D721Med (cell line): ENCODE results near the gene FAF1.

Source experiments
- DNase-seq: peaks from one replicate; pipeline ENCODE4 v3.0.0; 2011; ENCODE audit warnings: low spot score; ENCODE audit not compliant: insufficient read length
- FAIRE-seq: peaks from 2 replicates; lab custom pipeline; 2011; peaks lifted over from hg19 to GRCh38; lab: Jason Lieb, UNC
- TF ChIP-seq, protein P1 (sequence below): IDR thresholded peaks from 2 replicates; pipeline ENCODE4 v1.5.1; 2012; ENCODE audit warnings: mild to moderate bottlenecking, control low read depth; ENCODE audit not compliant: insufficient read depth; ENCODE audit errors: missing control alignments

The FAF1 gene

DNA sequence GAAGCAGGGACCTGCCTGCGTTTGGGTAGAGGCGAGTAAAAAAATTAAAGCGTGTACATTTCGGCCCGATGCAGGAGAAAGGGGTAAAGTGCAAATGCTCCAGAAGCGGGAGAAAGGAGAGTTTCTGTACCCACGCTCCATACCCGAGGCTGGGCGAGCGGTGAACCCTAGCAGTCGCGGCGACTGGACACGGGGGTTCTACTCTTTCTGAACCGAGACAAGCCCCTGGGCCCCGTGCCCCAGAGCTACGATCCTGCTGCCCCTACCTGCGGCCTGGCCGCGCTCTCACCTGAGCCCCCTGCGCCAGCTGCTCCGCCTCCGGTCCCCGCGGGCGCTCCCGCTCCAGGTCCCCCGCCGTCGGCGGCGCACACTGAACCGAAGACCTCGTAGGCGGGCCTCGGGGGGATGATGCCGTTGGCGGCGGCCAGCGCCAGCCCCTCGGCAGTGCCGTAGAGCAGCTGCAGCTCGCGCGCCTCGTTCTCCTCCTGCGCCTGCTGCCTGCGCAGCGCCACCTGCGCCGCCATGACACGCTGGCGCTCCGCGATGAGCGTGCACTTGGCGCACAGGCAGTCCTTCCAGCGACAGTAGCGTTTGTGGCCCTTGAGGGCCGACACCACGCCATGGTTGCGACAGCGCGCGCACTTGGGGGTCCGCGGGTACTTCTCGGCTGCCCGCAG, 539.2 kb downstream of the FAF1 start:
- FAIRE-seq (no peak), DNase-seq (no peak)
- TF ChIP-seq, protein P1, sequence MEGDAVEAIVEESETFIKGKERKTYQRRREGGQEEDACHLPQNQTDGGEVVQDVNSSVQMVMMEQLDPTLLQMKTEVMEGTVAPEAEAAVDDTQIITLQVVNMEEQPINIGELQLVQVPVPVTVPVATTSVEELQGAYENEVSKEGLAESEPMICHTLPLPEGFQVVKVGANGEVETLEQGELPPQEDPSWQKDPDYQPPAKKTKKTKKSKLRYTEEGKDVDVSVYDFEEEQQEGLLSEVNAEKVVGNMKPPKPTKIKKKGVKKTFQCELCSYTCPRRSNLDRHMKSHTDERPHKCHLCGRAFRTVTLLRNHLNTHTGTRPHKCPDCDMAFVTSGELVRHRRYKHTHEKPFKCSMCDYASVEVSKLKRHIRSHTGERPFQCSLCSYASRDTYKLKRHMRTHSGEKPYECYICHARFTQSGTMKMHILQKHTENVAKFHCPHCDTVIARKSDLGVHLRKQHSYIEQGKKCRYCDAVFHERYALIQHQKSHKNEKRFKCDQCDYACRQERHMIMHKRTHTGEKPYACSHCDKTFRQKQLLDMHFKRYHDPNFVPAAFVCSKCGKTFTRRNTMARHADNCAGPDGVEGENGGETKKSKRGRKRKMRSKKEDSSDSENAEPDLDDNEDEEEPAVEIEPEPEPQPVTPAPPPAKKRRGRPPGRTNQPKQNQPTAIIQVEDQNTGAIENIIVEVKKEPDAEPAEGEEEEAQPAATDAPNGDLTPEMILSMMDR: peak; percentile 20

DNA sequence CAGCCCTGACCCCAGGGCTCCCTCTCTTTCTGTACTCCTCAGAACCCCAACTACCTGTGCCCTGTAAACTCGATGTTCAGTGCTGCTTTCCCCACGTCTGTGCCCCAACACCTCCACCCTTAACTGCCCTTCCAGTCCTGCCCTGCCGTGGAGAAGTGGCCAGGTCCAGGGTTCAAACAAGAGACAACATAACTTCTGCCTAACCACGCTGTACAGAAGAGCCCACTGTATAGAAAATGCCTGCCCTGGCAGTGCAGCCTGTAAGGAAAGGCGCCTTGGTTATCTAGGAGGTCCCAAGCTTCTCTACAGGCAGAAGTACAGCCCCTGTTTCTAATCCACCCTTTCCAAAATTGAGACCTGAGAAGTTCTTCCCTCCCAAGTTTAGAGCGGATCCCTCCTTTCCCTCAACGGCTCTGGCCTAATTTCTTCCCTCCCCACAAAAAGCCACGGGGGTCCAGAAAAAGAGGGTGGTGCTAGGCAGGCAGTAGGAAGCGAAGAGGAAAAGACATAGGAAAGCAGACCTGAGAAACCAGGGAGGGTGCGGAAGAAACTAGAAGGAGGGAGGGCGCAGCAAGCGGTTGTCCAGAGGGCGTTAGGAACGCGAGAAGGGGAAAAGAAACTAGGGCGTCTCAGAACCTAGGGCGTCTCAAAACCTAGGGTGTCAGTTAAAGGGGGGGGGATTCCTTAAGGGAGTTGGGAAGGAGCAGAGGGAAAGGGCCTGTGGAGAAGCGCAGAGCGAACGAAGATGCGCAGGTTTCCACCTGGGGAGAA, 540.0 kb downstream of the FAF1 start:
- DNase-seq (no peak), FAIRE-seq (no peak)
- TF ChIP-seq, protein P1: no peak

DNA sequence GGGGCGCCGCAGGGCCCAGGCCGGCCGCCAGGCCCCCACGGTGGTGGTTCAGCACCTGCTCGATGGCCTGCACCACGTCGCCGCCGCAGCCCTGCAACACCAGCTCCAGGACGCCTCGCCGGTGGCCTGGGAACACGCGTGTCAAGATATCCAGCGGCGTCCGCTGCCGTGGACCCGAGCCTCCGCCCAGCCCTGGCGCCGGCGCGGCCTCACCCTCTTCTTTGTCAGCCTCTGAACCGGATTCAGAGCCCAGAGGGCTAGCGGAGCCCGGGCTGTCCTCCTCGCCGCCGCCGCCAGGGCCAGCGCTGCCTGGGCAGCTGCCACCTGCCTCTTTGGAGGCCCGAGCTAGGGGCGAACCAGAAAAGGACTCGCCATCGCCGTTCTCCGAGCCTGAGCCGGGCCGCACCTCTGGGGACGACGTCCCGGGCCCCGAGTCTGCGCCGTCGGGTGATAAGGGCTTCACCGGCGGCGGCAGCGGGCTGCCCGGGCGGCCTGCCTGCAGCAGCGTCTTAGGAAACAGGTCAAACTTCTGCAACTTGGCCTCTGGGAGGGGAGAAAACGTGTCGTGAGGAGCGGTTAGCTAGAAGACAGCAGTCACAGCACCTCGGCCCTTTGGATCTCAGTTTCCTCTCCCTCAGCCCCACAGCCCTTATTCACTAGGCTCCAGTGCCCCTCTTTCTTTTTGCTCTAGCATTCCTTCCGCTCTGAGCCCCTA, 540.7 kb downstream of the FAF1 start:
- DNase-seq: no peak

DNA sequence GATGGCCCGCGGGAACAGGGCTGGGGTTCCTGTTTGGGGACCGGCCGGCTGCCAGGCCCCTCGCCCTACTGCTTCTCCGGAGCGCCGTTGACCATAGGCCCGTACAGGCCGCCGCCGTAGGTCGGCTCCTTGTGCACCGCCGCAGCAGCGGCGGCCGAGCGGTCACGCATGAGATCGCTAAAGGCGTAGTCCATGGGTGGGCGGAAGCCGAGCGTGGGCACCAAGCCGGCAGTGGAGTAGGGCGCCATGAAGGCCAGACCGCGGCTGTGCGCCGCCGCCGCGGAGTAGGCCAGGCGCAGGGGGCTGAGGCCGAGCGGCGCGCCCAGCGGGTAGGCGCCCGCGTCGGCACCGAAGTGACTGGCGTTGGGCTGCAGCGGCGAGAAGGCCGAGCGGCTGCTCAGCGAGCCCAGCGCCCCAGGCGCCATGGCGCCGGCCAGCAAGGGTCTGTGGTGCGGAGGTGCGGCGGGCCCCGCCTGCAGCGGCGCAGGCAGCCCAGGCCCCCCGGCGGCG, 541.4 kb downstream of the FAF1 start:
- FAIRE-seq: no peak
- TF ChIP-seq, protein P1: no peak
- no peak for DNase-seq

More for the DNA sequence above, 540.7 kb downstream of the FAF1 start:
- TF ChIP-seq, protein P1: no peak
- no peak for FAIRE-seq

DNA sequence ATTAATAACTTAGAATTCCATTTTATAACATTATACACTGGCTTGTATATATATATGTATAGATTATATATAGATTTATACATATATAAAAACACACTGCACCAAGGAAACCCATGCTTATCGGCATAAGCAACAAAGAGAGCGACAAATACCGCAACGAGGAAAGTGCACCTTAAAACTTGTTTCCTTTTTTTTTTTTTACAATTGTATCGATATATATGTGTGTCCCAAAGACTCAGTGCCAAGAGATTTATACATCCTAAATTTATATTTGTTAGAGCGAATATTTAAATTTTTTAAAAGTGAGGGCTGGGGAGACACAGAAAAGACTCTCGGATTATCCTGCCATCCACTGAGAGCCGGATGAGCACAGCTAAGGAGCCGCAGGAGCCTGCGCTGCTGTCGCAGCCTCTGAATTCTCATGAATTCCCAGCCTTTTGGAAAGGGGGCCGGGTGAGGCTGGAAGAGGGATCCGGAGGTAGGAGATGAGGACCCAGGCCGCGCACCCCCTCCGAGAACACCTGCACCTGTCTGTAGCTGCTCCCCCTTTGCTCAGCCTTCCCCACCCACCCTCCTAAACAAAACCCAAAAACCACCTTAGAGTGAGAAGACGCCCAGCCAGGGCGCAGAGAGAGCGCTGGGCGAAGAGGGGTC, 542.0 kb downstream of the FAF1 start:
- TF ChIP-seq, protein P1: no peak
- no peak for FAIRE-seq
- no peak for DNase-seq

DNA sequence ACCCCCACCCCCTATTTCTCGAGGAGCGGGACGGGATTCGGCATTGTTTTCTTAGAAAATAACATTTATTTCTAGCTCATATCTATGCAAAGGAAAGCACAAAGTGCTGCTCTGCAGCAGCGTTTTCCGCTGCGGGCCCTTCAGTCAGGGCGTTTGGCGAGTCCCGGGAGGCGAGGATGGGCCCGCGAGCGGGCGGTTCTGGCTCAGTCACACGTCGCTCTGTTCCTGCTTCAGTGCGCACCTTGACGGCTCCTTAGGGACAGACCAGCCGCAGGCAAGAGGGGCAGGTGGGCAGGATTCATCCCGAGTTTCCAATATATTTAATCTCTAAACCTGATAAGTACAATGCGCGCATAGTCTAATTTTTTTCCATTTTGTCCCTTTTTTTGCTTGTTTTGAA, 542.6 kb downstream of the FAF1 start:
- TF ChIP-seq, protein P1: no peak
- DNase-seq (no peak), FAIRE-seq (no peak)
